GM21825 (cell line): ENCODE data around the gene LEF1.

Experiments
- ATAC-seq: cut with Tn5 transposase; IDR thresholded peaks from one replicate; pipeline ENCODE4 v1.9.1; 2021; ENCODE audit warnings: mild to moderate bottlenecking, moderate library complexity; ENCODE audit not compliant: unreplicated experiment

Gene LEF1

GRCh38 chr4:108168671-108169523 lies at the start of gene LEF1:
LEF1 (minus strand) TSS chr4:108168932; CDS start chr4:108167767, 1,165 bp downstream.
- no peak for ATAC-seq

GRCh38 chr4:108216510-108216909 lies 47.8 kb upstream of the LEF1 start:
- ATAC-seq = no peak

- ATAC-seq = no peak
Measured at GRCh38 chr4:108215055-108215454, 46.3 kb upstream of the LEF1 start.

- no peak for ATAC-seq
Measured at GRCh38 chr4:108213723-108214122, 45.0 kb upstream of the LEF1 start.

GRCh38 chr4:108213308-108213707 lies 44.6 kb upstream of the LEF1 start:
- no peak for ATAC-seq

GRCh38 chr4:108210989-108211835 lies 42.5 kb upstream of the LEF1 start:
- no peak for ATAC-seq

DNA sequence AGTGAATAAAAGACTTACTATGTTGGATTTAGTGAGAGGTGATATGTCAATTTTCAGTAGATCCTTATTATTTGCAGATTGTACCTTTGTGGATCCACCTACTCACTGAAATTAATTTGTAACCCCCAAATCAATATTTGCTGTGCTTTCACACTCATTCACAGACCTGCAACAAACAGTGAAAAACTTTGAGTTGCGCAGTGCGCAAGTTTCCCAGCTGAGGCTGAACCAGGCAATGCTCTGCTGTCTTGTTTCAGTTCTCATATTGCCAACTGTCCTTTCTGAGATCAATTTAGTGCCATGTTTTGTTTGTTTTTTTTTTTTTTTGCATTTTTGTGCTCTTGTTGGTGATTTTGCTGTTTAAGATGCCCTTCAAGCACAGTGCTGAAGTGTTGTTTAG lies 40.8 kb upstream of the LEF1 start:
- ATAC-seq = no peak

DNA sequence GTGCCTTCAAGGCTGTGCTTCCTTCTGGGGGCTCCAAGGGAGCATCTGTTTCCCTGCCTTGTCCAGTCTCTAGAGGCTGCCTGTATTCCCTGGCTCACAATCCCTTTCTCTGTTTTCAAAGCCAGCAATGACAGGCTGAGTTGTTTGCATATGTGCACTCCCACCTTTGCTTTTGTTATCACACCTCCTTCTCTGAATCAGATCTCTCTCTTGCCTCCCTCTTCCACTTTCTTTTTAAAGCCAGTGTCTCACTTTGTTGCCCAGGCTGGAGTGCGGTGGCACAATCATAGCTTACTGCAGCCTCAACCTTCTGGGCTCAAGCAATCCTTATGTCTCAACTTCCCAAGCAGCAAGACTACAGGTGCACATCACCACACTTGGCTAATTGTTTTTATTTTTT lies 37.1 kb upstream of the LEF1 start:
- ATAC-seq = no peak

- no peak for ATAC-seq
Measured at GRCh38 chr4:108204518-108204917, 35.8 kb upstream of the LEF1 start.

DNA sequence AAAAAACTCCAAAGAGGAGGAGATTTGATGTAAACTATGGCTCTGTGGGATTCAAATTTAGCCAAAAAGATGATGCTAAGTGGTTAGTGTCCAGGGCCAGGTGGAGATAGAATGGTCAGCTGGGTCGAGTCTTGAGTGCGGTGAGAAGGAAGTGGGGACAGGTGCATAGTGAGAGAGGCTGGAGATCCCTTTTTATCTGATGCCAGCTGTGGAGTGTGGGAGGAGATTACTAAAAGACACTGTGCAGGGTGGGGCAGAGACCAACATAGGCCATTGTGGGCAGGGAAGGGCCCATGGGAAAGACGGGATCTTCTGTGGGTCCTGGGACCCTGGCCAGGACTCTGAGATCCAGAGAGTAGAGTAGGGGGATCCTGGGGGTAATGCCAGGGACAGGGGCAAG lies 34.6 kb upstream of the LEF1 start:
- ATAC-seq = no peak

- ATAC-seq = no peak
Measured at GRCh38 chr4:108201774-108202173, 33.0 kb upstream of the LEF1 start.

DNA sequence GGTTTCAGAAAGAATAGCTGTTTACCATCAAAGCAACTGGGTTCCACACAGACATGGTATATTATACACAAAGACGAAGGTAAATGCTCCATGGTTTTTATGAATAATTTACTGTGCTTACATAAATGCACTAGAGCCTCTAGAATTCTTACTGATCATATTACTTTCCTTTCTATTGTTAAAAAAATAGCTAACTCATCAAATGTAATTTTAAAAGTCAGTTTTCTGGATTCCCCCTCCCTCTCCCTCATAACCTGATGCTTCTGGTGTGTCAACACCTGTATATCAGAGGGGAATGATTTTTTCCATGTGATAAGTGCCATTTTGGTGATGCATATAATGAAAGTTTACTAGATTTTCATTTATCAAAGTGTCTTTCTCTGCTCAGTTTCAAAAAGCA lies 31.1 kb upstream of the LEF1 start:
- ATAC-seq = no peak

DNA sequence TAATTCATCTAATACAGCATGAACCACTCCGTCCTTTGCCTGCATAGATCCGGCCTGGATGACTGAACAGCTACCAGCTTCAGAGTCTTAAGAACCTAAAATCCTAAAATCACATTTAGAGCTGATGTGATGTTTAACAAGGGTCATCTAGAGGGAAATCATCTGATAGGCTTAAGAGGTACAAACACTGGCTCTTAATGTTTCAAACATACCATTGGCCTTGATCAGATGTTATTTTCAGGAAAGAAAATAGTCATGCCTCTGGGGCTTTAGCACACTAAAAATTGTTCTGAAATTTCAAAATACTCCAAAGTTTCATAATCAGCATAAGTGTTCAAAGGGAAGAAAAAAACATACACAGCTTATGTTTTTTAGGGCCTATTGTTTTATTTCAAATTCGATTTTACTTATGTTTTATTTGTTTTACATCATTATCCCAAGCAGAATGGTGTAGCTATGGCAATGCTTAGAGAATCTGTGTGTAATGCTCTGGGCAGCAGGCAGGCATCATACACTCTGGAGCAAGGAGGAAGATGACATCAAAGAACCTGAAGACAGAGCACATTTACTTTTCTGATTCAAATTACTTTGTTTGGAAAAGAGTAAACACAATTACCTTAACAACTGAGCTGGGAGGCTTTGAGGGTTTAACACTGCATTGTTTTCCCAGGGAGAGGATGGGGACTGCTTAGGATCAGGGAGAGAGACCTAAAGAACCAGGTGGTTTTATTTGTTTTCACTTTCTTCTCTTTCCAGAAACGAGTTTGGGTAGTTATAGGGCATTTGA lies 25.3 kb upstream of the LEF1 start:
- ATAC-seq = no peak

GRCh38 chr4:108192935-108193334 lies 24.2 kb upstream of the LEF1 start:
- no peak for ATAC-seq

DNA sequence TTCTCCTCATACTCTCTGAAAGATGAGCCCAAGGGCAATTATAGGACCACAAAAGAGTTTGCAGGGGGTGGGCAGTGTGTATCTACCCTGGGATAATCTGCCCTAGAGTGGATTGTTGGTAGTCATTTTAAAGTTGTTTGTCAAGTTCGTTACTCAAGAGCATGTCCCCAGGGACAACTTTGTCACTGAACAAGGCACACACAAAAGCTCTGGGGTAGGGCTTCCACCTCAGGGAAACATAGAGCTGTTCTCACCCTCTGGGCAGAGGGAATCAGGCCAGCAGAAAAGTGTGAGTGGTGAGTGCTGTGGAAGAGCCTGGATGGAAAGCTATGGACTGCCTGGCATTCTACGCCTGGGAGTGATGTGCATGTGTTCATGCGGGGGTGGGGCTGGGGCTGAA lies 23.3 kb upstream of the LEF1 start:
- no peak for ATAC-seq

DNA sequence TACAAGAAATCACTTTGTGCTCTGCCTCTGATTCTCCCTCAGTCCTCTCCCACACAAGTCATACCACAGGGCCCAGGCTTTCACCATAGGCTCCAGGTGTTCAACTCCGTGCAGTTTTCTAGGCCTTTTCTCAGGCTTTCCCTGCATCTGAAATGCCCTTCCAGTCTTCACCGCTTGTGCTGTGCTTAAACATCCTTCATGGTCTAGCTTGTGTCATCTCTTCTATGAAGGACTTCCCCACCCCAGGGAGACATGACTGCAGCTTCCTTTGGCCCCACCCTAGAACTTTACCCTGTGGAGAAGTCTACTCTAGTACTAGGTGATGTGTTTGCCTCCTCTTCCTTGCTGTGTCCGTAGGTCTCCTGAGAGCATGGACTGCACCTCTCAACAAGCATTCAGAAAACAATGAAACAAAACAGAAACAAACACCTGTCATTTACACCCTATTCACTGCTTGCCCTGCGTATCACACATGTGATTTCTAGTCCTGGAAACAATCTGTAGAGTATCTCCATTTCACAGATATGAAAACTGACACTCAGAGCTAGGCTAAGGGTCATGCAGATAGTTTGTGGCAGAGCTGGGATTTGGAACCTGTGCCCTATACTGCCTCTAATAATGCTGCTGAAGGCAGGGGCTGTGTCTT lies 22.7 kb upstream of the LEF1 start:
- ATAC-seq = no peak

DNA sequence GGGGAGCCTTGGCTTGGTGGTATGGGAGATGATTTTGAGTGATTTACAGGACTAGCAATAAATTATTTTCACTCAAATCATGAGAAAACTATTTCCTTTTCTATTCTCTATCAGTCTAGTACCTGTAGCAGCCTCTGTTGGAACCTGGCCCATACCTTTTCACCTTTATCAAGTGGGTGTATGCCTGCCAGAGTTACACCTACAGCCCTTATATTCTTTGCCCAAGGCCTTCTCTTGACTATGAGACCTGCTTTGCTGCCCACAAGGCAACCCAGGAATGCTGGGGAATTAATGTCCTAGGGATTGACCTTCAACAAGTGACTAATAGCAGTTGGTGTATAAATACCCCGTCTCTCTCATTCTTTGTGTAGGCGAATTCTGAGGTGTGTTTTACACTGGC lies 20.0 kb upstream of the LEF1 start:
- no peak for ATAC-seq

GRCh38 chr4:108185252-108185651 lies 16.5 kb upstream of the LEF1 start:
- no peak for ATAC-seq

GRCh38 chr4:108184453-108185049 lies 15.8 kb upstream of the LEF1 start:
- no peak for ATAC-seq

DNA sequence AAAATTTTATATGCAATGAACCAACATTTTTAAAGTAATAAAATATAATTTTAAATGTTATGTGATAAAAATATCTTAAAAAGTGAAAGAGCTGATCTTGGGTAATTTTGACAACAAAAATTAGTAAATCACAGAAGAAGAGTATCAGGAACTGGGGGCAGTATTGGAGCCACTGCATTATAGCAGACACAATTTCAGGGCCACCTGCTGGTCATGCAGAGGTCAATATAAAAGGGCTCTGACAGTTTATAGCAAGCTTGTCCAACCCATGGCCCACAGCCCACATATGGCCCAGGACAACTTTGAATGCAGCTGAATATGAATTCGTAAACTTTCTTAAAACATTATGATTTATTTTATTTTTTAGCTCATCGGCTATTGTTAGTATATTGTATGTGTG lies 13.0 kb upstream of the LEF1 start:
- ATAC-seq = no peak
